GM18507 (cell line): ENCODE data around the gene ROBO1.

Source experiments
- DNase-seq: peaks from one replicate; pipeline ENCODE4 v3.0.0; 2011; ENCODE audit warnings: low read depth; ENCODE audit not compliant: insufficient read length; ENCODE audit errors: extremely low spot score
- FAIRE-seq: peaks from 2 replicates; lab custom pipeline; 2011; peaks lifted over from hg19 to GRCh38; lab: Jason Lieb, UNC

ROBO1 gene

GRCh38 chr3:79154865-79155264 is 612.9 kb downstream of the ROBO1 start:
- no peak for FAIRE-seq
- no peak for DNase-seq

GRCh38 chr3:79148786-79149185 is 619.0 kb downstream of the ROBO1 start:
- FAIRE-seq, result no peak
- DNase-seq, result no peak

GRCh38 chr3:79146024-79146423 is 621.8 kb downstream of the ROBO1 start:
- DNase-seq (no peak), FAIRE-seq (no peak)

- FAIRE-seq, result no peak
Measured at GRCh38 chr3:79140708-79141107, 627.1 kb downstream of the ROBO1 start.

GRCh38 chr3:79139395-79140068 is 628.3 kb downstream of the ROBO1 start:
- no peak for DNase-seq
- no peak for FAIRE-seq

More at GRCh38 chr3:79140708-79141107, 627.1 kb downstream of the ROBO1 start:
- no peak for DNase-seq

- FAIRE-seq, result no peak
Measured at GRCh38 chr3:79125313-79125984, 642.3 kb downstream of the ROBO1 start.

GRCh38 chr3:79115458-79115857 is 652.3 kb downstream of the ROBO1 start:
- FAIRE-seq, result no peak

More at GRCh38 chr3:79125313-79125984, 642.3 kb downstream of the ROBO1 start:
- DNase-seq, result no peak

GRCh38 chr3:79113876-79114275 is 653.9 kb downstream of the ROBO1 start:
- FAIRE-seq (no peak), DNase-seq (no peak)

More at GRCh38 chr3:79115458-79115857, 652.3 kb downstream of the ROBO1 start:
- DNase-seq, result no peak

- DNase-seq (no peak), FAIRE-seq (no peak)
Measured at GRCh38 chr3:79111375-79112052, 656.3 kb downstream of the ROBO1 start.

- FAIRE-seq (no peak), DNase-seq (no peak)
Measured at GRCh38 chr3:79109754-79110153, 658.0 kb downstream of the ROBO1 start.

- no peak for FAIRE-seq
- DNase-seq, result no peak
Measured at GRCh38 chr3:79103307-79103706, 664.5 kb downstream of the ROBO1 start.

GRCh38 chr3:79097964-79098660 is 669.7 kb downstream of the ROBO1 start:
- FAIRE-seq (no peak), DNase-seq (no peak)

GRCh38 chr3:79094654-79095053 is 673.1 kb downstream of the ROBO1 start:
- DNase-seq, result no peak
- FAIRE-seq, result no peak

GRCh38 chr3:79086514-79086913 is 681.3 kb downstream of the ROBO1 start:
- DNase-seq, result peak; percentile 1
- peak; percentile 29 for FAIRE-seq

GRCh38 chr3:79085171-79085570 is 682.6 kb downstream of the ROBO1 start:
- FAIRE-seq (no peak), DNase-seq (no peak)

- DNase-seq (no peak), FAIRE-seq (no peak)
Measured at GRCh38 chr3:79081335-79081734, 686.5 kb downstream of the ROBO1 start.

- no peak for DNase-seq
- FAIRE-seq, result no peak
Measured at GRCh38 chr3:79074558-79074957, 693.2 kb downstream of the ROBO1 start.

- FAIRE-seq (no peak), DNase-seq (no peak)
Measured at GRCh38 chr3:79067734-79068133, 700.1 kb downstream of the ROBO1 start.

- FAIRE-seq, result no peak
- DNase-seq, result no peak
Measured at GRCh38 chr3:79066481-79066880, 701.3 kb downstream of the ROBO1 start.

GRCh38 chr3:79063624-79064023 is 704.2 kb downstream of the ROBO1 start:
- no peak for FAIRE-seq
- DNase-seq, result no peak
